CD4-positive, CD25-positive, alpha-beta regulatory T cell (primary cell): ENCODE data around the gene CTNNA1. TPM values are rescaled to one million over a fixed set of nuclear protein-coding genes. Genes with fewer than 3 reads are reported as not detected.
A peak's percentile ranks its signal among the peaks of the same experiment; 100 is the strongest.

Experiments
- ATAC-seq, 2 donors: fragments of 150-1000 bp; cut with Tn5 transposase; one replicate each; pipeline ENCODE4 v1.10.0; 2021; ENCODE audit warnings: low read depth in 2 of 2, moderate number of reproducible peaks in 2 of 2, moderate library complexity in 1 of 2
- DNase-seq, 3 donors: peaks; one replicate each; pipeline versions ENCODE4 v3.0.0 to v3.0.0-alpha.2; 2012 to 2022; ENCODE audit warnings: mixed read lengths in 1 of 3
- H3K27ac ChIP-seq: one replicate; pipeline ENCODE4 v1.7.0; 2013; ENCODE audit warnings: mild to moderate bottlenecking, low read length; ENCODE audit not compliant: insufficient read depth, poor library complexity, severe bottlenecking
- H3K27me3 ChIP-seq: one replicate; pipeline ENCODE4 v1.7.0; 2013; ENCODE audit warnings: low read length; ENCODE audit not compliant: control insufficient read depth, insufficient read depth
- H3K36me3 ChIP-seq: one replicate; pipeline ENCODE4 v1.7.0; 2013; ENCODE audit warnings: mild to moderate bottlenecking, low read length, moderate library complexity; ENCODE audit not compliant: control insufficient read depth, insufficient read depth
- H3K4me1 ChIP-seq: 2 replicates; pipeline ENCODE4 v1.7.0; 2013; ENCODE audit warnings: mild to moderate bottlenecking, low read length; ENCODE audit not compliant: insufficient read depth, control insufficient read depth, poor library complexity, severe bottlenecking
- H3K4me3 ChIP-seq: one replicate; pipeline ENCODE4 v1.7.0; 2013; ENCODE audit warnings: low read depth, mild to moderate bottlenecking, low read length, moderate library complexity
- H3K9me3 ChIP-seq, 2 experiments: 1 replicate in 1 of 2; 2 replicates in 1 of 2; pipeline ENCODE4 v1.7.0; 2013; ENCODE audit warnings: low read length in 2 of 2, mild to moderate bottlenecking in 1 of 2, moderate library complexity in 1 of 2; ENCODE audit not compliant: control insufficient read depth in 2 of 2
- H3K27ac Mint-ChIP-seq, 3 donors: one replicate each; pipeline ENCODE4 v1.8.0; 2020 to 2022; ENCODE audit warnings: mild to moderate bottlenecking in 3 of 3, mixed read lengths in 3 of 3, moderate library complexity in 2 of 3
- H3K27me3 Mint-ChIP-seq: one replicate; pipeline ENCODE4 v1.8.0; 2022; ENCODE audit warnings: mild to moderate bottlenecking, mixed read lengths
- H3K36me3 Mint-ChIP-seq: one replicate; pipeline ENCODE4 v1.8.0; 2020; ENCODE audit warnings: mixed read lengths
- H3K4me1 Mint-ChIP-seq, 4 donors: one replicate each; pipeline ENCODE4 v1.8.0; 2020 to 2022; ENCODE audit warnings: mixed read lengths in 4 of 4, mild to moderate bottlenecking in 1 of 4
- H3K4me3 Mint-ChIP-seq, 4 donors: one replicate each; pipeline ENCODE4 v1.8.0; 2020 to 2022; ENCODE audit warnings: mild to moderate bottlenecking in 4 of 4, mixed read lengths in 4 of 4, moderate library complexity in 3 of 4
- H3K9me3 Mint-ChIP-seq, 7 donors: one replicate each; pipeline ENCODE4 v1.8.0; 2020 to 2022; ENCODE audit warnings: mixed read lengths in 7 of 7, mild to moderate bottlenecking in 3 of 7, moderate library complexity in 2 of 7
- polyA plus RNA-seq, 4 donors: library from polyadenylated mRNA; unstranded; fragments of 300-500 nt; fragmentation: Illumina TruSeq; gene quantifications; one replicate each; pipeline ENCODE4 v1.2.3, GENCODE V29; 2021
- total RNA-seq: library from RNA; stranded (reverse); gene quantifications from one replicate; pipeline ENCODE4 v1.2.3, GENCODE V29; 2022

Gene CTNNA1
- total and polyA plus RNA-seq, 5 donors from 2014 or later: 8.9 to 48.6 (median 13.5) TPM

DNA sequence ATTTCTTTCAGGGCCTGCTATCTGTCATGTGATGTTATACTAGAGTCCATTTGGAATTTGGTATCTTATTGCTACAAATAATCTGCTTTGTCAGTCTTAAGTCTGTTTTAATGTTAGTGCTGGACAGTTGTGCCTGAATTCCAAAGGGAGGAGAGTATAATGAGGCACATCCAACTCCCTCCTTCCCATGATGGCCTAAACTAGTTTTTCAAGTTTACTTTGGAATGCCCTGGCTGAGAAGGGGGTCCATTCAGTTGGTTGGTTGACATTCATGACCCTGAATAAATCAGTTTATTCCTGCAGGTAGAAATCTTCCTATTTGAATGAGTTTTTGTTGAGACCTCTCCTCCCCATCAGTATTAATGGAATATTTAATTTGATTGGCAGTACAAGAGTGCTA is 131.3 kb downstream of the CTNNA1 start:
- H3K27ac Mint-ChIP-seq: no peak overlapping the region
- peaks cover 10% of the 10 kb centered on the region for H3K36me3 Mint-ChIP-seq
- Histone ChIP-seq H3K4me3 (no peak overlapping the region), H3K27ac (no peak overlapping the region), H3K27me3 (no peaks in the 10 kb centered on the region), H3K9me3 (peaks cover 0 to under 1% of the 10 kb centered on the region in 2 experiments), H3K4me1 (no peaks in the 10 kb centered on the region), H3K36me3 (peaks cover 10% of the 10 kb centered on the region)
- H3K4me3 Mint-ChIP-seq: no peak overlapping the region
- ATAC-seq: no peak
- H3K27me3 Mint-ChIP-seq: no peaks in the 10 kb centered on the region
- no peak for DNase-seq
- H3K9me3 Mint-ChIP-seq: peaks cover 0 to 1% (median under 1%) of the 10 kb centered on the region in 7 donors
- peaks cover 0 to 4% (median 1%) of the 10 kb centered on the region in 4 donors for H3K4me1 Mint-ChIP-seq

DNA sequence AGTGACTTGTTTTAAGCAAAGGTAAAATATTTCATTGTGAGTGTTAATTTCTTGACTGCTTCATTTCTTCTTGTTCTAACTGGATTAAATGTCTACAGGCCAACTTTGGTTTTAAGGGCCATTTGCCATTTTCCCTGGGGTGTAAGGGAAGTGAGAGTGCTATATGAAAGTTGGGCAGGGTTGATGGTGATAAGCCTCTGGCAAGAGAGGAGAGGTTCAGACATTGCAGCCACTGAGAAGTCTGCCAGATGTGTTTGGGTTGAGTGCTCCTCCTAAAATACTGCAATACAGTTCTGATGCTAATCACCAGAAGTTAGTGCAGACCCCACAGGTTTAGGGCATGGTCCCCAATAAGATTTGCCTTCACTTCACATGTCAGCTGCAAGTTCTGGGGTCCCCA is 136.8 kb downstream of the CTNNA1 start:
- H3K27me3 ChIP-seq: no peaks in the 10 kb centered on the region
- no peak for ATAC-seq
- Mint-ChIP-seq H3K4me1 (peaks cover 0 to 2% (median 0%) of the 10 kb centered on the region in 4 donors), H3K36me3 (peaks cover 23% of the 10 kb centered on the region), H3K9me3 (peaks cover 3 to 18% (median 7%) of the 10 kb centered on the region in 7 donors), H3K27me3 (no peaks in the 10 kb centered on the region), H3K4me3 (no peak overlapping the region), H3K27ac (no peak overlapping the region)
- H3K27ac ChIP-seq: no peak overlapping the region
- no peaks in the 10 kb centered on the region for H3K4me1 ChIP-seq
- DNase-seq: no peak
- H3K4me3 ChIP-seq: no peak overlapping the region
- peaks cover 12% of the 10 kb centered on the region for H3K36me3 ChIP-seq
- peaks cover 6 to 14% of the 10 kb centered on the region in 2 experiments for H3K9me3 ChIP-seq

DNA sequence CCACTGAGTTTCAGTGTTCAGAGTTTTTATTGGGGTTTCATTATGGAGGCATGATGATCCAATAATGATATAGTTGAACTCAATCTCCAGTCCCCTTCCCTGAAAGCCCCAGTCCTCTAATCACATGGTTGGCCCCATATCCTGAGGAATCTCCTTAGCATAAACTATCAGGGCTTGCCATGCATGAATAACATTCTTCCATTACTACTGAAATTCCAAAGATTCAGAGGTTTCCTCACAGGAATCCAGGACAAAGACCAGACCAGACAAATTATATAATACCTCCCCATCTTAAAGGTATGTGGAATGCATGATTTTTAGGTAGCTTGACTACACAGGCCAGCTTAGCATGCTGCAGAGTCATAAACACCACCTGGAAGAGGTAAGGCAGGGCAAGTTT is 137.4 kb downstream of the CTNNA1 start:
- Mint-ChIP-seq H3K4me1 (peaks cover 0 to 5% (median 0%) of the 10 kb centered on the region in 4 donors), H3K4me3 (no peak overlapping the region), H3K27ac (no peak overlapping the region), H3K27me3 (no peaks in the 10 kb centered on the region), H3K36me3 (peaks cover 23% of the 10 kb centered on the region), H3K9me3 (peaks cover 3 to 18% (median 7%) of the 10 kb centered on the region in 7 donors)
- Histone ChIP-seq H3K9me3 (peaks cover 6 to 14% of the 10 kb centered on the region in 2 experiments), H3K36me3 (peaks cover 12% of the 10 kb centered on the region), H3K27me3 (no peaks in the 10 kb centered on the region), H3K4me3 (no peak overlapping the region), H3K27ac (no peak overlapping the region), H3K4me1 (no peaks in the 10 kb centered on the region)
- ATAC-seq (no peak), DNase-seq (no peak)

GRCh38 chr5:138895918-138896317 is 142.7 kb downstream of the CTNNA1 start:
- Mint-ChIP-seq H3K27me3 (no peaks in the 10 kb centered on the region), H3K9me3 (peaks cover 0 to 8% (median 3%) of the 10 kb centered on the region in 7 donors), H3K36me3 (peaks cover 3% of the 10 kb centered on the region), H3K4me1 (peaks cover 0 to 16% (median 4%) of the 10 kb centered on the region in 4 donors), H3K27ac (no peak overlapping the region), H3K4me3 (no peak overlapping the region)
- Histone ChIP-seq H3K4me1 (no peaks in the 10 kb centered on the region), H3K27ac (no peak overlapping the region), H3K4me3 (no peak overlapping the region), H3K9me3 (peaks cover 0 to 3% of the 10 kb centered on the region in 2 experiments), H3K36me3 (no peaks in the 10 kb centered on the region), H3K27me3 (no peaks in the 10 kb centered on the region)
- ATAC-seq (no peak), DNase-seq (no peak)

DNA sequence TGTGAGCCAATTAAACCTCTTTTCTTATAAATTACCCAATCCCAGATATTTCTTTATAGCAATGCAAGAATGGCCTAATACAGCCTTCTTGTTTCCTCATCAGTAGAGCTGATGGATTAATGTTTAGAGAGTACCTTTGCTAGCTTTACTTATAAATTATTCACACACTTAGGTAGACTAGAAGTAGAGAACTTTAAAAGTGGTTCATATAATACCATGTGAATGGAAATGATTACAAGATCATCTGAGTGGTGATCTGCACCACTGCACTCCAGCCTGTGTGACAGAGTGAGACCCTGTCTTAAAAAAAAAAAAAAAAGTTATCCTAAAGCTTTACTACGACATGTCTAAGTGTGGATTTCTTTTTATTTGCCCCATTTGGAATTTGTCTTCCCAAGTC is 145.1 kb downstream of the CTNNA1 start:
- H3K9me3 Mint-ChIP-seq: peaks cover 0 to 2% (median 0%) of the 10 kb centered on the region in 7 donors
- H3K36me3 Mint-ChIP-seq: peaks cover 11% of the 10 kb centered on the region
- DNase-seq: no peak

GRCh38 chr5:138898742-138899141 is 145.5 kb downstream of the CTNNA1 start:
- H3K27me3 ChIP-seq: no peaks in the 10 kb centered on the region
- Mint-ChIP-seq H3K9me3 (peaks cover 0 to 2% (median 0%) of the 10 kb centered on the region in 7 donors), H3K27ac (no peak overlapping the region), H3K27me3 (no peaks in the 10 kb centered on the region), H3K36me3 (peaks cover 13% of the 10 kb centered on the region), H3K4me3 (no peak overlapping the region), H3K4me1 (peaks cover 0 to 22% (median 6%) of the 10 kb centered on the region in 4 donors)
- no peak overlapping the region for H3K27ac ChIP-seq
- H3K4me1 ChIP-seq: no peaks in the 10 kb centered on the region
- DNase-seq (no peak), ATAC-seq (no peak)
- H3K36me3 ChIP-seq: no peaks in the 10 kb centered on the region
- no peaks in the 10 kb centered on the region for H3K9me3 ChIP-seq
- H3K4me3 ChIP-seq: no peak overlapping the region

More for the DNA sequence above, 145.1 kb downstream of the CTNNA1 start:
- Mint-ChIP-seq H3K4me3 (no peak overlapping the region), H3K4me1 (peaks cover 0 to 22% (median 6%) of the 10 kb centered on the region in 4 donors), H3K27me3 (no peaks in the 10 kb centered on the region), H3K27ac (no peak overlapping the region)
- Histone ChIP-seq H3K27ac (no peak overlapping the region), H3K4me3 (no peak overlapping the region), H3K27me3 (no peaks in the 10 kb centered on the region), H3K4me1 (no peaks in the 10 kb centered on the region), H3K36me3 (no peaks in the 10 kb centered on the region), H3K9me3 (no peaks in the 10 kb centered on the region)
- ATAC-seq: no peak

GRCh38 chr5:138900281-138900965 is 147.2 kb downstream of the CTNNA1 start:
- Mint-ChIP-seq H3K36me3 (peaks cover 10% of the 10 kb centered on the region), H3K9me3 (no peaks in the 10 kb centered on the region), H3K4me3 (no peak overlapping the region), H3K27me3 (no peaks in the 10 kb centered on the region), H3K4me1 (peaks cover 0 to 17% (median 6%) of the 10 kb centered on the region in 4 donors), H3K27ac (no peak overlapping the region)
- Histone ChIP-seq H3K27me3 (no peaks in the 10 kb centered on the region), H3K27ac (no peak overlapping the region), H3K36me3 (peaks cover 2% of the 10 kb centered on the region), H3K4me3 (no peak overlapping the region), H3K9me3 (no peaks in the 10 kb centered on the region), H3K4me1 (no peaks in the 10 kb centered on the region)
- DNase-seq (peak in 1 of 3 donors; percentile 40), ATAC-seq (no peak)

- Histone ChIP-seq H3K27me3 (no peaks in the 10 kb centered on the region), H3K9me3 (no peaks in the 10 kb centered on the region), H3K4me3 (no peak overlapping the region), H3K36me3 (peaks cover 5% of the 10 kb centered on the region), H3K27ac (no peak overlapping the region), H3K4me1 (no peaks in the 10 kb centered on the region)
- H3K9me3 Mint-ChIP-seq: no peaks in the 10 kb centered on the region
- ATAC-seq: no peak
- H3K4me3 Mint-ChIP-seq: no peak overlapping the region
- no peak for DNase-seq
- H3K27me3 Mint-ChIP-seq: no peaks in the 10 kb centered on the region
- no peak overlapping the region for H3K27ac Mint-ChIP-seq
- H3K36me3 Mint-ChIP-seq: peaks cover 10% of the 10 kb centered on the region
- peaks cover 0 to 17% (median 6%) of the 10 kb centered on the region in 4 donors for H3K4me1 Mint-ChIP-seq
Measured at GRCh38 chr5:138901716-138902115, 148.5 kb downstream of the CTNNA1 start.
